Hepatocyte (in vitro differentiated cells): ENCODE measurements around the gene MAGI2. TPM values are rescaled to one million over a fixed set of nuclear protein-coding genes. Genes with fewer than 3 reads are reported as not detected.

Source experiments
- DNase-seq: peaks from one replicate; pipeline ENCODE4 v3.0.0-alpha.2; 2016; ENCODE audit warnings: low spot score
- H2AFZ ChIP-seq: fragments of 200-600 bp; sonication (generic); 2 replicates; pipeline ENCODE4 v1.6.0; 2016; ENCODE audit warnings: antibody characterized with exemption, mild to moderate bottlenecking
- H3K27ac ChIP-seq: fragments of 200-600 bp; sonication (generic); 2 replicates; pipeline ENCODE4 v1.5.1; 2016; ENCODE audit warnings: mild to moderate bottlenecking
- H3K27me3 ChIP-seq: fragments of 200-600 bp; sonication (generic); 2 replicates; pipeline ENCODE4 v1.6.1; 2016
- H3K36me3 ChIP-seq: fragments of 200-600 bp; sonication (generic); replicated peaks from 2 replicates; pipeline ENCODE4 v1.5.1; 2016; ENCODE audit warnings: low read depth; ENCODE audit not compliant: insufficient read depth
- H3K4me1 ChIP-seq: fragments of 200-600 bp; sonication (generic); 2 replicates; pipeline ENCODE4 v1.5.1; 2016; ENCODE audit warnings: mild to moderate bottlenecking, moderate library complexity; ENCODE audit not compliant: insufficient read depth
- H3K4me2 ChIP-seq: fragments of 200-600 bp; sonication (generic); 2 replicates; pipeline ENCODE4 v1.6.0; 2016
- H3K4me3 ChIP-seq: fragments of 200-600 bp; sonication (generic); 2 replicates; pipeline ENCODE4 v1.5.1; 2016; ENCODE audit warnings: mild to moderate bottlenecking
- H3K79me2 ChIP-seq: fragments of 200-600 bp; sonication (generic); 2 replicates; pipeline ENCODE4 v1.6.0; 2017; ENCODE audit warnings: mild to moderate bottlenecking
- H3K9me2 ChIP-seq: fragments of 200-600 bp; sonication (generic); replicated peaks from 2 replicates; pipeline ENCODE4 v1.6.0; 2017; ENCODE audit warnings: mild to moderate bottlenecking; ENCODE audit not compliant: insufficient read depth
- H3K9me3 ChIP-seq: fragments of 200-600 bp; sonication (generic); 2 replicates; pipeline ENCODE4 v1.5.1; 2016; ENCODE audit warnings: low read depth, mild to moderate bottlenecking
- H4K20me1 ChIP-seq: fragments of 200-600 bp; sonication (generic); 2 replicates; pipeline ENCODE4 v1.6.0; 2016; ENCODE audit warnings: mild to moderate bottlenecking; ENCODE audit not compliant: insufficient read depth, poor library complexity, severe bottlenecking
- CTCF ChIP-seq: fragments of 200-600 bp; sonication (generic); IDR thresholded peaks from 2 replicates; pipeline ENCODE4 v1.5.1; 2016; ENCODE audit warnings: antibody characterized with exemption, mild to moderate bottlenecking; ENCODE audit not compliant: poor library complexity
- EZH2 ChIP-seq: fragments of 200-600 bp; sonication (generic); IDR thresholded peaks from 2 replicates; pipeline ENCODE4 v1.6.1; 2016; ENCODE audit warnings: antibody characterized with exemption, mild to moderate bottlenecking, borderline replicate concordance
- EZH2phosphoT487 ChIP-seq: fragments of 200-600 bp; sonication (generic); IDR thresholded peaks from one replicate; pipeline ENCODE4 v1.6.1; 2018; ENCODE audit warnings: antibody characterized with exemption, mild to moderate bottlenecking, low read depth, moderate library complexity; ENCODE audit not compliant: unreplicated experiment, severe bottlenecking
- WGBS: methylation state at CpG from one replicate; pipeline ENCODE4 v1.1.6; 2016; ENCODE audit warnings: low lambda C conversion rate; ENCODE audit errors: missing lambda C conversion rate; 5-methylcytosine and 5-hydroxymethylcytosine counted together
- polyA plus RNA-seq: library from polyadenylated mRNA; unstranded; fragments of >200 nt; fragmentation: Nextera tagmentation; extraction: Ambion mirVana; gene quantifications from 2 replicates; pipeline ENCODE4 v1.2.1, GENCODE V29; 2016
- total RNA-seq: library from RNA; depleted of rRNA; stranded (reverse); fragments of >200 nt; gene quantifications from 2 replicates; pipeline ENCODE4 v1.2.3, GENCODE V29; 2014

Gene MAGI2
- total and polyA plus RNA-seq, 2 experiments from 2014 or later = 3.1 to 6.7 TPM

- no peak for DNase-seq
- Histone ChIP-seq H3K27ac (no peak overlapping the region), H3K36me3 (no peaks in the 10 kb centered on the region), H2AFZ (no peak overlapping the region), H3K4me3 (no peak overlapping the region), H4K20me1 (no peaks in the 10 kb centered on the region), H3K4me2 (no peak overlapping the region), H3K79me2 (no peaks in the 10 kb centered on the region), H3K9me2 (no peaks in the 10 kb centered on the region), H3K27me3 (no peaks in the 10 kb centered on the region), H3K4me1 (no peaks in the 10 kb centered on the region), H3K9me3 (no peaks in the 10 kb centered on the region)
- WGBS = 90% methylated on average over 1 of the region's 1 CpG
- TF ChIP-seq EZH2 (no peak), CTCF (no peak), EZH2phosphoT487 (no peak)
Measured at GRCh38 chr7:78377532-78377931, 1075.9 kb downstream of the MAGI2 start.

- no peaks in the 10 kb centered on the region for H3K27me3 ChIP-seq
- H3K9me2 ChIP-seq = no peaks in the 10 kb centered on the region
- DNase-seq = no peak
- no peak overlapping the region for H3K4me2 ChIP-seq
- no peak overlapping the region for H3K27ac ChIP-seq
- no peaks in the 10 kb centered on the region for H3K36me3 ChIP-seq
- H3K4me1 ChIP-seq = no peaks in the 10 kb centered on the region
- no peak overlapping the region for H2AFZ ChIP-seq
- H3K4me3 ChIP-seq = no peak overlapping the region
- TF ChIP-seq EZH2 (no peak), CTCF (no peak), EZH2phosphoT487 (no peak)
- no peaks in the 10 kb centered on the region for H4K20me1 ChIP-seq
- H3K79me2 ChIP-seq = no peaks in the 10 kb centered on the region
- H3K9me3 ChIP-seq = no peaks in the 10 kb centered on the region
Measured at GRCh38 chr7:78370936-78371335, 1082.5 kb downstream of the MAGI2 start.

- H3K4me3 ChIP-seq = no peak overlapping the region
- H3K27ac ChIP-seq = no peak overlapping the region
- no peaks in the 10 kb centered on the region for H3K27me3 ChIP-seq
- no peak overlapping the region for H2AFZ ChIP-seq
- TF ChIP-seq EZH2phosphoT487 (no peak), CTCF (no peak), EZH2 (no peak)
- 75% methylated on average over 2 of the region's 2 CpGs for WGBS
- H3K36me3 ChIP-seq = no peaks in the 10 kb centered on the region
- no peaks in the 10 kb centered on the region for H3K79me2 ChIP-seq
- no peaks in the 10 kb centered on the region for H3K9me2 ChIP-seq
- no peak for DNase-seq
- H3K4me2 ChIP-seq = no peak overlapping the region
- no peaks in the 10 kb centered on the region for H3K9me3 ChIP-seq
- no peaks in the 10 kb centered on the region for H3K4me1 ChIP-seq
- no peaks in the 10 kb centered on the region for H4K20me1 ChIP-seq
Measured at GRCh38 chr7:78368771-78369170, 1084.7 kb downstream of the MAGI2 start.

GRCh38 chr7:78367280-78367773, 1086.1 kb downstream of the MAGI2 start:
- no peak overlapping the region for H3K4me3 ChIP-seq
- H3K79me2 ChIP-seq = no peaks in the 10 kb centered on the region
- no peaks in the 10 kb centered on the region for H3K36me3 ChIP-seq
- H2AFZ ChIP-seq = no peak overlapping the region
- no peaks in the 10 kb centered on the region for H3K4me1 ChIP-seq
- H3K9me3 ChIP-seq = no peaks in the 10 kb centered on the region
- 89% methylated on average over 5 of the region's 5 CpGs for WGBS
- H3K27ac ChIP-seq = no peak overlapping the region
- H4K20me1 ChIP-seq = no peaks in the 10 kb centered on the region
- H3K9me2 ChIP-seq = no peaks in the 10 kb centered on the region
- no peaks in the 10 kb centered on the region for H3K27me3 ChIP-seq
- no peak for DNase-seq
- no peak overlapping the region for H3K4me2 ChIP-seq
- TF ChIP-seq CTCF (no peak), EZH2phosphoT487 (no peak), EZH2 (no peak)
